Neural crest cell (in vitro differentiated cells): ENCODE results near the gene ANKMY2. TPM values are rescaled to one million over a fixed set of nuclear protein-coding genes. Genes with fewer than 3 reads are reported as not detected.

Source experiments
- DNase-seq: peaks from one replicate; pipeline ENCODE4 v3.0.0; 2021; ENCODE audit warnings: low read depth, mixed read lengths, low spot score
- H3K27ac Mint-ChIP-seq: one replicate; pipeline ENCODE4 v1.8.0; 2021; ENCODE audit warnings: mild to moderate bottlenecking, mixed read lengths; ENCODE audit not compliant: unreplicated experiment
- H3K27me3 Mint-ChIP-seq: 2 replicates; pipeline ENCODE4 v1.8.0; 2021; ENCODE audit warnings: low read depth, mild to moderate bottlenecking, mixed read lengths
- H3K36me3 Mint-ChIP-seq: 2 replicates; pipeline ENCODE4 v1.8.0; 2021; ENCODE audit warnings: low read depth, mild to moderate bottlenecking, mixed read lengths
- H3K4me1 Mint-ChIP-seq: 2 replicates; pipeline ENCODE4 v1.8.0; 2021; ENCODE audit warnings: mixed read lengths
- H3K4me3 Mint-ChIP-seq: one replicate; pipeline ENCODE4 v1.8.0; 2021; ENCODE audit warnings: mild to moderate bottlenecking, mixed read lengths
- H3K9me3 Mint-ChIP-seq: 2 replicates; pipeline ENCODE4 v1.8.0; 2021; ENCODE audit warnings: mixed read lengths
- total RNA-seq: library from RNA; stranded (reverse); gene quantifications from 2 replicates; pipeline ENCODE4 v1.2.1, GENCODE V29; 2021
- TF ChIP-seq, protein P1 (sequence below): fragments of 200-600 bp; sonication (generic); conservative IDR thresholded peaks from 2 replicates; pipeline ENCODE4 v1.5.0; 2021; ENCODE audit warnings: antibody characterized with exemption, mild to moderate bottlenecking

Gene ANKMY2
- total RNA-seq, 1 donor from 2014 or later, result 24.7 TPM

DNA sequence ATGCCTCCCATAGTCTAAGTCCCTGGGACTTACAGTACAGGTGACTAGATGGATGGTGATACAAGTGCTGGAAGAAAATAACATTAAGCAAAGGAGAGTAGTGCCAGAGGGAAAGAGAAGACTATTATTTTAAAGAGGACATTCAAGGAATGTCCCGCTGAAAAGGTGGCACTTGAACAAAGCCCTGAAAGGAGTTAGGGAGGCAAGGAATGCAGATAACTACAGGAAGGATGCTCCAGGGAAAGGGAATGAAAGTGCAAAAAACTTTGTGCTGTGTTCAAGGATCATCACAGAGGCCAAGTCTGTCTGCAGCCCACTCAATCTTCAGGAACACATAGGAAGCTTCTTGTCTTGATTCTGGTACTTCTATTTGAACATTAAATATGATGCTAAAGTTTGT is 14.9 kb downstream of the ANKMY2 start:
- H3K4me1 Mint-ChIP-seq, result no peaks in the 10 kb centered on the region
- TF ChIP-seq, protein P1, sequence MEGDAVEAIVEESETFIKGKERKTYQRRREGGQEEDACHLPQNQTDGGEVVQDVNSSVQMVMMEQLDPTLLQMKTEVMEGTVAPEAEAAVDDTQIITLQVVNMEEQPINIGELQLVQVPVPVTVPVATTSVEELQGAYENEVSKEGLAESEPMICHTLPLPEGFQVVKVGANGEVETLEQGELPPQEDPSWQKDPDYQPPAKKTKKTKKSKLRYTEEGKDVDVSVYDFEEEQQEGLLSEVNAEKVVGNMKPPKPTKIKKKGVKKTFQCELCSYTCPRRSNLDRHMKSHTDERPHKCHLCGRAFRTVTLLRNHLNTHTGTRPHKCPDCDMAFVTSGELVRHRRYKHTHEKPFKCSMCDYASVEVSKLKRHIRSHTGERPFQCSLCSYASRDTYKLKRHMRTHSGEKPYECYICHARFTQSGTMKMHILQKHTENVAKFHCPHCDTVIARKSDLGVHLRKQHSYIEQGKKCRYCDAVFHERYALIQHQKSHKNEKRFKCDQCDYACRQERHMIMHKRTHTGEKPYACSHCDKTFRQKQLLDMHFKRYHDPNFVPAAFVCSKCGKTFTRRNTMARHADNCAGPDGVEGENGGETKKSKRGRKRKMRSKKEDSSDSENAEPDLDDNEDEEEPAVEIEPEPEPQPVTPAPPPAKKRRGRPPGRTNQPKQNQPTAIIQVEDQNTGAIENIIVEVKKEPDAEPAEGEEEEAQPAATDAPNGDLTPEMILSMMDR, result no peak
- no peak for DNase-seq
- H3K4me3 Mint-ChIP-seq, result no peak overlapping the region
- H3K27ac Mint-ChIP-seq, result no peak overlapping the region
- no peaks in the 10 kb centered on the region for H3K27me3 Mint-ChIP-seq
- no peaks in the 10 kb centered on the region for H3K9me3 Mint-ChIP-seq
- H3K36me3 Mint-ChIP-seq, result peaks cover 12% of the 10 kb centered on the region

DNA sequence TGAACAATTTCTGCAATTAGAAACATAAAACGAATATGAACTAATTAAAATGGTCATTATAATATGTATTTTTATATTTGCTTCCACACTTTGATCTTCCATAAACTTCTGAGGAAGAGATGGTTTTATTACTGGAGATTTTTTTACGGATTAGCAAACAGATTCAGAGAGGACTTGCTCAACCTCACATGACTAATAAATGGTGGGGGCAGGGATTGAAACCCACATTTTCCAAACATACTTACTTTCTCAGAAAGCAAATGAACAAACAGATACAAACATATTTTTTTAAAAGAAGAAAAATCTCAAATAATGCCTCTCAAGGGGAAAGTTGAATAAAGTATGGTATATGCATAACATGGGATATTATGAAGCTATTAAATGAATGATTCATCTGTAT is 18.3 kb downstream of the ANKMY2 start:
- Mint-ChIP-seq H3K27ac (no peak overlapping the region), H3K9me3 (no peaks in the 10 kb centered on the region), H3K4me1 (no peaks in the 10 kb centered on the region), H3K36me3 (peaks cover 9% of the 10 kb centered on the region), H3K4me3 (no peak overlapping the region), H3K27me3 (no peaks in the 10 kb centered on the region)
- TF ChIP-seq, protein P1, result no peak
- no peak for DNase-seq

DNA sequence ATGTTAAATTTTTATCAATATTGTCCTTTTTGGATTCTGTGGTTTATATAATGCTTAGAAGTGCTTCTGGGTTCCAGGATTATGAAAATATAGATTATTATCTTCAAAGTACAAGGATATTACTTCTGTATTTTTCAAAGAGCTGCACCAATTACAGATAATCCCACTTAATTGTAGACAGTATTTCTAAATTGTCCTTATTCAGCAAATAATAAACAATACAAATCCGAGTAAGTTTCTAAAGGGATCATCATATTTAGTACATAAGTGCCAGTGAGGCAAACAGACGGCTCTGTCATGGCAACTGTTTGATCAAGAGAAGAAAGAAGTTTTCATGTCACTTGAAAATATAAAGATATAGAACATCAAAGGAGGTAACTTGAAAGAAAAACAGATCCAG is 19.2 kb downstream of the ANKMY2 start:
- TF ChIP-seq, protein P1, result no peak
- no peaks in the 10 kb centered on the region for H3K4me1 Mint-ChIP-seq
- no peaks in the 10 kb centered on the region for H3K9me3 Mint-ChIP-seq
- H3K36me3 Mint-ChIP-seq, result peaks cover 10% of the 10 kb centered on the region
- no peak overlapping the region for H3K27ac Mint-ChIP-seq
- no peak overlapping the region for H3K4me3 Mint-ChIP-seq
- DNase-seq, result no peak
- H3K27me3 Mint-ChIP-seq, result no peaks in the 10 kb centered on the region

DNA sequence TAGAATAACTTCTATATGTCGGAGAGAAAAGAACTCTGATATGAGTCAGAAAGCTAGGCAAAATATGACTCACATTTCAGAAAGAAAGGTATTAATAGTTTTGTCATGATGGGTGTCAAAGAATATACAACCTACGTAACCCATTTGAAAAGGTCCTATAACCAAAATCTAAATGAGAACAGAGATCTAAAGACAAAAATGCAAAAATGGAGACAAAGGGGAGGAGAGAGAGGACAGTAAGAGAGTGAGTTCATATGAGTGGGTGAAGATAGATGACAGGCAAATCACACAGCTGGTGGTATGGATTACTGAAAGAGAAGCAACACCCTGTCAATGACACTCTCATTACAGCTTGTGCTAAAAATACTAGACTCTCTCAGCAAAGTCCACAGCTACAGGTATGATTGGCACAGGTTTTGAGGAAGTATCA is 25.6 kb downstream of the ANKMY2 start:
- no peak for DNase-seq
- peaks cover 7% of the 10 kb centered on the region for H3K4me1 Mint-ChIP-seq
- TF ChIP-seq, protein P1, result no peak
- no peak overlapping the region for H3K27ac Mint-ChIP-seq
- H3K36me3 Mint-ChIP-seq, result peaks cover 23% of the 10 kb centered on the region
- H3K4me3 Mint-ChIP-seq, result no peak overlapping the region
- H3K9me3 Mint-ChIP-seq, result no peaks in the 10 kb centered on the region
- H3K27me3 Mint-ChIP-seq, result no peaks in the 10 kb centered on the region

DNA sequence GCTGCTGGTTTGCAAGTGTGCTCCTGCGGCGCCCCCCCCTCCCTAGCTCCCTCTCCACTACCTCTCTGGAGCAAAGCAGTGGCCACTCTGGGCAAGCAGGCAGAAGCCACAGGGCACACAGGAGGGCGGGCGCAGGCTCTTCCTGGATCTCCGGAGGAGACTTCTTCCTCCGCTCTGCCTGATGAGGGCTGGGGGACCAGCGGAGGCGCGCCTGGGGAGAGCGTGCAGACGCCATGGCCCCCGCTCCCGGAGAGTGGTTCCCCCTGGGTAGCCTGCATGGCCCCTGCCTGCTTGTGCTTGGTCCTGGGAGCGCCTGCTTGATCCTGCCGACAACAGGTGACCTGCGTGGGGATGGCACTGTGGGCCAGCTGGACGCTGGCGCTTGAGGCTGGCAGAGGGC is 29.0 kb downstream of the ANKMY2 start:
- no peak for DNase-seq
- peaks cover 11% of the 10 kb centered on the region for H3K4me1 Mint-ChIP-seq
- no peak overlapping the region for H3K27ac Mint-ChIP-seq
- TF ChIP-seq, protein P1, result no peak
- H3K9me3 Mint-ChIP-seq, result no peaks in the 10 kb centered on the region
- H3K4me3 Mint-ChIP-seq, result no peak overlapping the region
- no peaks in the 10 kb centered on the region for H3K27me3 Mint-ChIP-seq
- peaks cover 19% of the 10 kb centered on the region for H3K36me3 Mint-ChIP-seq

DNA sequence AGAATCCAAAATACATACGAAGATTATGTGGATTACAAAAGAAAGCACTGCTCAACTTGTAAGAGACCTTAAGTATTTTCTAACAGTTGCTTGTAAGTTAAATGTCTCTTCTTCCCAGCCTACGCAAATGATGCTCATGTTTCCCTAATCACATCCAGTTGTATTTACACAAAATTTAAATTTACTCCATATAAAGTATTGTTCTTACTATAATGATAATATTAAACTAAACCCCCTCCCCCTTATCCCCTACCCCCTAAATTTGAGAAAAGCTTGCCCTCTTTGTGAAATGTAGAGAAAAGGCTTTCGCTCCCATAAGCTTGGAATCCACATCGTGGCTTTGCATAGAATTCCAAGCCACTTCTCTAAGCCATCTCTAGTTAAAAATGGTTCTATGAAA is 29.4 kb downstream of the ANKMY2 start:
- Mint-ChIP-seq H3K4me3 (no peak overlapping the region), H3K27me3 (no peaks in the 10 kb centered on the region), H3K36me3 (peaks cover 16% of the 10 kb centered on the region), H3K9me3 (no peaks in the 10 kb centered on the region), H3K4me1 (peaks cover 11% of the 10 kb centered on the region), H3K27ac (no peak overlapping the region)
- TF ChIP-seq, protein P1, result no peak
- DNase-seq, result no peak
